ENCODE measurements around the gene UBA1. TPM values are rescaled to one million over a fixed set of nuclear protein-coding genes. Genes with fewer than 3 reads are reported as not detected.
A peak's percentile ranks its signal among the peaks of the same experiment; 100 is the strongest.

Gene UBA1
- polyA plus RNA-seq, 6 donors from 2014 or later = 151 to 190 (median 174) TPM

DNA sequence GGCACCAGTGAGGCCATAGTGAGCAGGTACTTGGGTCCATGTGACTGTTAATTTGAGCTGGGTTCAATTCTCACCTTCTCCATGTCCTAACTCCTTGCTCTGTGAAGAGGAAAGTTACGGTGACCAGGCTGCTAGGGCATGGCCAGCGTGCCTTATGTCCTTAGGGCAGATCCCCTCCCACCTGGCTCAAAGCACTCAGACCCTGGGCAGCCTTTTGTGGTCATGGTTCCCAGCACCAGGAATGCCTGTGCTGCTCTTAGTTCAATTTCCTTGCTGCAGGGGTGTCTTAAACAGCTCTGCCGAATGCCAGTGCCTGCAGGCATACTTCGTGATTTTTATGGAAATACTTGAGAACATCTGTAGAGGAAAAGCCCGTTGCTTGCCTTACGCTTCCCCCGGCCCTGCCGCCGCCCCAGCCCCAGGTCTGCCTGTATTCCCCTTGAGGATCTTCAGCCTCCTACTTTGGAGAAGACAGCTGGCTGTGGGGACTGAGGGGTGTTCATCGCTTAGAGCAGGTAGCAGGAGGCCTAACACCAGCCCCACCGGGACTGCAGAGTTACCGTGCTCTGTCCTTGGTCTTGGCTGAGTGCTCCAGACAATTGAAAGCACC is 21.8 kb downstream of the UBA1 start:
- Mint-ChIP-seq H3K9me3 (no peaks in the 10 kb centered on the region), H3K4me3 (no peak overlapping the region), H3K27me3 (no peaks in the 10 kb centered on the region), H3K27ac (peak overlapping the region in 3 of 6 donors; percentile 20 to 98 (median 78)), H3K4me1 (peaks cover 33 to 43% (median 38%) of the 10 kb centered on the region in 3 donors), H3K36me3 (peaks cover 20 to 51% of the 10 kb centered on the region in 2 donors)
- ATAC-seq (ENCODE audit: low read depth in 2 of 2) (no peak), DNase-seq (no peak)

DNA sequence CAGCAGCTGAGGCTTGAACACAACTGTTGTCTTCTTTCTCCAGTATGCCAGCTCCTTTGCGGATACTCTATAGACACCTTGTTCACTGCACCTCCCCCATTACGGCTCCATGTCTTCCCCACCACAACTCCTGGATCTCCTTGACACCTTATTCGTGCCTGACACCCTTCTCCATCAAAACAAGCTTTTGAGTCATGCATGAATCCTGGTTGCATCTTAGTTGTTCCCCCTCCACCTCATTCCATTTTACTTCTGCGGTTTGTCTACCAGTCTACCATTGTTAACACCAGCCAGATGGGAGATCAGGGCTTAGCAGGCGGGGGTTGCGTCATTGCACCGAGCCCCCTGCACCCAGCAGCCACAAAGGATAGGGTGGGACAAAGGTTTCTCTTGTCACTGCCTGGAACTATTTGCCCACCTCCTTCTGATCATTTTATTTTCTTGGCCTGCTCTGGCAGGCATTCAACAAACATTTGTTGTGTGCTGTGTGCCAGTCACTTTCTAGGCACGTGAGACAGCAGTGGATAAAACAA is 22.8 kb downstream of the UBA1 start:
- Mint-ChIP-seq H3K9me3 (no peaks in the 10 kb centered on the region), H3K27ac (peak overlapping the region; percentile 98 to 99 (median 99)), H3K27me3 (no peaks in the 10 kb centered on the region), H3K4me3 (peak overlapping the region in 7 of 8 donors; percentile 26 to 98 (median 92)), H3K36me3 (peaks cover 16 to 43% of the 10 kb centered on the region in 2 donors), H3K4me1 (peaks cover 39 to 47% (median 42%) of the 10 kb centered on the region in 3 donors)
- ATAC-seq (ENCODE audit: low read depth in 2 of 2) (no peak), DNase-seq (no peak)

DNA sequence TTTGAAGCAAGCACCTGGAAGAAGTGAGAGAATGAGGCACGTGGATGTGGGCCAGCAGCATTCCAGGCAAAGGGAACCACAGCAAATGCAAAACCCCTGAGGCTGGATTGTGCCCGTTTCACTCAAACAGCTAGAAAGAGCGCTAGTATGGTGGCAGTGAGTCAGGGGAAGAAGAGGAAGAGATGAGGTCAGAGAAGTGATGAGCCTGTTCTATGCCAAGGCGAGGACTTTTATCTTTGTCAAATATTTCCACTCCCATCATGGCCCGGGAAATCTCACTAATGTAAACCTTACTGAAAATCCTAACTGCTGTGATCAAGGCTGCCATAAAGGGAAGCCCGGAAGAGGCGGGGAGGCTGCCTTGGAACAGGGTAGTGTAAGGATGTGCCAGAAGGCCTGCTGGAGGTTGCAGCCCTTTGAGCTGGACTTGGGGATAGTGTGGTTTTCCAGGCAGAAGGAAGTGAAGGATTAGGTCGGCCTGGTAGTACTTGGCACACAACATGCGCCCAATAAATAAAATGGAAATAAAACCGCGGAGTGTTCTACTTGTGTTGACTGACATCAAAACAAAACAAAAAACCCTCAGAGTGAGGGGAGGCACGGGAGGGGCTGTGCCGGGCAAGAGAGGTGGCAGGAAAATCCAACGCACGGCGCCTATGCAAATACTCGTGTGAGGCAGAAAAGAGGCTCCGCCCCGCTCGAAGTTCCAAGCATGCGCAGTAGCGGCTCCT is 23.7 kb downstream of the UBA1 start:
- peaks cover 45 to 48% (median 47%) of the 10 kb centered on the region in 3 donors for H3K4me1 Mint-ChIP-seq
- DNase-seq (no peak), ATAC-seq (ENCODE audit: low read depth in 2 of 2) (no peak)

DNA sequence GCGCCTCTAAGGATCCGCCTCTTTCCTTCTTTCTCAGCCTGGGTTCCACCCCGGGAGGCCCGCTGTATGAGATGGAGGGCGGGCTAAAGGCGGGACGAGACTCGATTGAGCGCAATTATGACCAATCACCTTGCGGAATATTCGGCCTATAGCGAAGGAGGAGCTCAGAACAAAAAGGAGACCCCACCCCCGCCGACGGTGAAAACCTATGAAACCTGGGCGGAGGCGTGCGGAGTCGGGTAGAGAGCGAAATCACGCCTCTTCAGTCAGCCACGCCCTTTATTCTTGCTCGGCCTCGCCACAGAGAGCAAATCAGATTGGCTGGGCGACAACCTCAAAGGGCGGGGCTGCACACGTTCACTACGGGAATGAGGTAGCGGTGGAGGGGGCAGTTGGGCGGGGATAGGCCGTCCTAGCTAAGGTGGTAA is 24.2 kb downstream of the UBA1 start:
- Mint-ChIP-seq H3K4me1 (peaks cover 46 to 49% (median 48%) of the 10 kb centered on the region in 3 donors), H3K27me3 (no peaks in the 10 kb centered on the region), H3K9me3 (no peaks in the 10 kb centered on the region), H3K27ac (peak overlapping the region; percentile 98 to 99 (median 99)), H3K36me3 (peaks cover 5 to 29% of the 10 kb centered on the region in 2 donors), H3K4me3 (peak overlapping the region; percentile 91 to 98 (median 94))
- DNase-seq (peak; percentile 98), ATAC-seq (ENCODE audit: low read depth in 2 of 2) (peak; percentile 74 to 76)

More for the DNA sequence above, 23.7 kb downstream of the UBA1 start:
- H3K27ac Mint-ChIP-seq = peak overlapping the region; percentile 98 to 99 (median 99)
- no peaks in the 10 kb centered on the region for H3K27me3 Mint-ChIP-seq
- peaks cover 8 to 35% of the 10 kb centered on the region in 2 donors for H3K36me3 Mint-ChIP-seq
- peak overlapping the region; percentile 91 to 98 (median 94) for H3K4me3 Mint-ChIP-seq
- no peaks in the 10 kb centered on the region for H3K9me3 Mint-ChIP-seq

DNA sequence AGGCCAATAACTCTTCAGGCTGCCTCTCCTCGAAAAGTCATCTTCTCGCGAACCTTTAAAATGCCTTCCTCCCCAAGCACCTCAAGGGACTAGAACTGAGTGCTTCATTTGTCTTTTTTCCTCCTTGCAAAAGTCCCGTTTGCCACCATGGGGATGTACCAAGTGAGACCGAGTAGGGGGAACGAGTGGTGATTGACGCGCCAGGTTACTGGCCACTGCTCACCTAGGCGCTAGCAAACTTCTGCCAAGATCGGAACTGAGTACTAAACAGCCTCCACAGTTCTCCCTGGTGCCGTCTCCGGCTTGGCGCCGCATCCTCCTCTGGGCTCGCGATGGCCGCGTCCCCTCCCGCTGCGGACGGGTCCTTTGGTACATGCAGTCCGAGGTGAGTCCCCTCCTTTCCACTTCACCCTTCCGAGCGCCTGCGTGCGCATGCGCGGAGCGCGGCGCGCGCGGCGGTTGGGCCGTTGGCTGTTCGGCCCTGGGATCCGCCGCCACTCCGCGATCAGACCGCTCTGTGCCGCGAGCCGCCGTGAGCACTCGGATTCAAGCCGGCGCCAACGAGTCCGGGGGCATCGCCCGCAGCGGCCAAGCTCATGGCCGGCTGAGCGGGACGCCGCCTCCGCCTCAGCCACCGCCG is 24.8 kb downstream of the UBA1 start, which contains the start of gene CDK16:
TSS of gene CDK16 (plus strand) at position 402 of the 640 bp plus-strand sequence. CDS start 4,877 bp downstream, outside the sequence.
- peak within 1 kb of the TSS; percentile 98 to 99 (median 99) for H3K27ac Mint-ChIP-seq
- peak within 1 kb of the TSS; percentile 91 to 98 (median 95) for H3K4me3 Mint-ChIP-seq
- H3K9me3 Mint-ChIP-seq = no peaks in the 10 kb centered on the region
- peaks cover 46 to 49% (median 48%) of the 10 kb centered on the region in 3 donors for H3K4me1 Mint-ChIP-seq
- DNase-seq (peak; percentile 90), ATAC-seq (ENCODE audit: low read depth in 2 of 2) (peak; percentile 45 to 46)
- peaks cover 0 to 29% of the 10 kb centered on the region in 2 donors for H3K36me3 Mint-ChIP-seq
- no peaks in the 10 kb centered on the region for H3K27me3 Mint-ChIP-seq

DNA sequence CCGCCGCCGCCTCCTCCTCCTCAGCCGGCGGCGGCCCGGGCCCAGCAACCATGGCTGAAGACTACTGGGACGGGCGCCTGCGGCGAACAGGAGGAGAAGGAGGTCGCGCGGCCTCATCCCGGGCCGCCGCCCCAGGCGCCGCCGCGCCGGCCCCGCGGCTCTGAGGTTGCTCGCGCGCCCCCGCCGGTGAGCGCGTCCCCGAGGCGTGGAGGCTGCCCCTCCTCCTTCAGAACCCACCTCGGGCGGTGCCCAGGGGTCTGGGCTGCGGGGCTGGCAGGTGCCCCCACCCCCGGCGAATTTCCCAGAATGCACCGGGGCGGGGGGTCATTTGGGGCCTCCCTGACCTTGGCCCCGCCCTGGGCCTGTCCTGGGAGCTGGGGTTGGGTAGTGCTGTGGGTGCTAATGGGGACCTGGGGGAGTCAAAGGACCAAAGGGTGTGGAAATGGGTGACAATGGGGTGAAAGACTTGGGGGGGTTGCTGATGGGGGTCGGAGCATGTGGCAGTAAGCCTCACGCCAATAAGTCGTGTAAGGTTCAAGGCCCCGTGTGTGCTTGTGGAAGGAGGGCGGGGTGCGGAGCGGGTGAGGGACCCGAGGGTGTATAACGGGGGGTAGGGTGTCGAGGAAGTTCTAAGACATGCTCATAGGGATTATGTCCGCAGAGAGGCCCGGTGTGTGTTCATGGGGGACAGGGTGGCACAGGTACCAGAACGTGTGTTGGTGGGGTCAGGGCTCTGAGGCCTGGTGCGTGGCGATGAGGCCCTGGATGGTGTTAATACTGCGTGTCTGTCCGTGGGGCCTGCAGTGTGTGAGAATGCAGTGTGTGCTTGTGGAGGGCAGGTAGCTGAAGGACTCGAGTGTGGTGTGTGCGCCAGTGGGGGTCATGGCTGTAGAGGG is 25.5 kb downstream of the UBA1 start:
- DNase-seq (peak; percentile 50), ATAC-seq (ENCODE audit: low read depth in 2 of 2) (no peak)
- no peaks in the 10 kb centered on the region for H3K27me3 Mint-ChIP-seq
- H3K4me1 Mint-ChIP-seq = peaks cover 43 to 53% (median 49%) of the 10 kb centered on the region in 3 donors
- peaks cover 0 to 30% of the 10 kb centered on the region in 2 donors for H3K36me3 Mint-ChIP-seq
- no peaks in the 10 kb centered on the region for H3K9me3 Mint-ChIP-seq
- peak overlapping the region; percentile 91 to 98 (median 95) for H3K4me3 Mint-ChIP-seq
- H3K27ac Mint-ChIP-seq = peak overlapping the region; percentile 84 to 98 (median 93)

DNA sequence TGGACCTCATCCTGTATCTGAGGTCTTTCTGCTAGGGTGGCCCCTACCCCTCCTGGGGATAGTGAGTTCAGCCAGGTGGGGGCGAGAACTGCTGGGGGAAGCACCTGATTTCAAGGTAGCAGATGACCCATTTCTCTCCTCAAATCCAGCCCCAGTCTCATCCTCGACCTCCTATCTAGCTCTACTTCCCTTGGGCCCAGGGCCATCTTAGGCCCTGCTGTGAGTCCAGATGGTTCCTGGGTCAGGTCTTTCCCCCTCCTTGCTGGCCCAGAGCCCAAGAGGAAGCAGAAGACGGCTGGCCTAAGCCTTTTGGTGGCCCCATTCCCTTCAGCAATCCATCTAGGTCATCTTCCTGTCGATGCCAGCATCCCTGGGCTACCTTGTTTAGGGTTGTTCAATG is 28.1 kb downstream of the UBA1 start:
- H3K4me3 Mint-ChIP-seq = peak overlapping the region in 1 of 8 donors; percentile 88

DNA sequence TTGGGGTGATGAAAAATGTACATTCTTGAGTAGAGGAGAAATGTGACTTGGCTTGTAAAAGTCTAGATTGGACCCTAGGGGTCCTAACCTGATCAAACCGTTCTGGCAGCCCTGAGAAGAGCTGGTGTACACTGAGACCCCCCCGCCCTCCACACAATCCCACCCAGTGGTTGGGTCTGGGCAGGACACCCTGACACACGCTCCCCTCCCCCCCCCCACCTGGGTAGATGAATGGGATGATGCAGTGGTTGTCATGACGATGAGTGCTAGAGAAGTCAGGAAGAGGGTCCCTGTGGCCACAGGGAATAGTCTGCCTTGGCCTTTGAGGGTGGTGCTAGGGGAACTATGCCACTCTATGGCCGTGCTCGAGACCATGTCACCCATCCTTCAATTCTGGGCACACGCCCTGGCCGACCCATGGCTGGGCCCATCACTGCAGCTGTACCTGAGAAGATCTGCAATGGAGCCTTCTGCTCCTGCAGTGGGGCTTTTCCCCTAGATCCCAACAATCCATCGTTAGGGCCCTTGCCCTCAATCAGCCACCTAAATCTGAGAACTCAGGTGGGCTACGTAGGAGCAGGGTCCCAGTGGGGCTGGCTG is 29.2 kb downstream of the UBA1 start:
- no peak for DNase-seq
- H3K4me1 Mint-ChIP-seq = peaks cover 30 to 36% (median 33%) of the 10 kb centered on the region in 3 donors
- H3K4me3 Mint-ChIP-seq = no peak overlapping the region
- no peak for ATAC-seq (ENCODE audit: low read depth in 2 of 2)
- peaks cover 17 to 38% of the 10 kb centered on the region in 2 donors for H3K36me3 Mint-ChIP-seq
- no peaks in the 10 kb centered on the region for H3K27me3 Mint-ChIP-seq
- no peaks in the 10 kb centered on the region for H3K9me3 Mint-ChIP-seq
- peak overlapping the region in 1 of 6 donors; percentile 76 for H3K27ac Mint-ChIP-seq

More for the DNA sequence above, 28.1 kb downstream of the UBA1 start:
- ATAC-seq (ENCODE audit: low read depth in 2 of 2) = no peak
- H3K36me3 Mint-ChIP-seq = peaks cover 15 to 38% of the 10 kb centered on the region in 2 donors
- DNase-seq = no peak
- H3K27ac Mint-ChIP-seq = peak overlapping the region in 2 of 6 donors; percentile 0 to 84
- H3K9me3 Mint-ChIP-seq = no peaks in the 10 kb centered on the region
- peaks cover 37 to 47% (median 41%) of the 10 kb centered on the region in 3 donors for H3K4me1 Mint-ChIP-seq
- H3K27me3 Mint-ChIP-seq = no peaks in the 10 kb centered on the region

DNA sequence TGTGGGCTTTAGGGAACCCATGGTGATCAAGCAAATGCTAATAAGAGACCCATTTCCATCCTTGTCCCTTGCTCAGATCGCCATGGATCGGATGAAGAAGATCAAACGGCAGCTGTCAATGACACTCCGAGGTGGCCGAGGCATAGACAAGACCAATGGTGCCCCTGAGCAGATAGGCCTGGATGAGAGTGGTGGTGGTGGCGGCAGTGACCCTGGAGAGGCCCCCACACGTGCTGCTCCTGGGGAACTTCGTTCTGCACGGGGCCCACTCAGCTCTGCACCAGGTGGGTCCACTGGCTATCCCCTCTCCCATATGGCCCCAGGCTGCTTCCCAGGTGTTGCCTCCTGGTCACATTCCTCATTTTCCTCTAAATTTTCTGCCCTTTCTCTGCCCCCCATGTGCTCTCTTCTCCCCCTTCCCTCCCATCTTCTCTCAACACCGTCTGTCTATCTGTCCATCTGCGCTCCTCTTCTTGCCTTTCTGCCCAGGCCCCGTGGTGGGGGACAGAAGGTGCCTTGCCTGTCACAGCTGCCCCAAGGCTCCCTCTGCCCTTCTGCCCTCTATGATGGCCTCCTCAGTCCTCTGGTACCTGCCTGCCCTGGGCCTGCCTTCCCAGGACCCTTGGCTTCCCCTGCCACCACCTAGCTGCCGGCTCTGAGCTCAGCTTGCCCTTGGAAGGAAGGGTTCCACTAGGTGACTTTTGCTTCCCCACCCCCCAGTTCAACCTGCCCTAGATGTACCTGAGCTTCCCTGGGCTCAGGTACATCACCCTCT is 30.0 kb downstream of the UBA1 start:
- DNase-seq (no peak), ATAC-seq (ENCODE audit: low read depth in 2 of 2) (no peak)
- Mint-ChIP-seq H3K36me3 (peaks cover 23 to 46% of the 10 kb centered on the region in 2 donors), H3K9me3 (no peaks in the 10 kb centered on the region), H3K27me3 (no peaks in the 10 kb centered on the region), H3K4me3 (no peak overlapping the region), H3K4me1 (peaks cover 30 to 33% (median 33%) of the 10 kb centered on the region in 3 donors), H3K27ac (no peak overlapping the region)

DNA sequence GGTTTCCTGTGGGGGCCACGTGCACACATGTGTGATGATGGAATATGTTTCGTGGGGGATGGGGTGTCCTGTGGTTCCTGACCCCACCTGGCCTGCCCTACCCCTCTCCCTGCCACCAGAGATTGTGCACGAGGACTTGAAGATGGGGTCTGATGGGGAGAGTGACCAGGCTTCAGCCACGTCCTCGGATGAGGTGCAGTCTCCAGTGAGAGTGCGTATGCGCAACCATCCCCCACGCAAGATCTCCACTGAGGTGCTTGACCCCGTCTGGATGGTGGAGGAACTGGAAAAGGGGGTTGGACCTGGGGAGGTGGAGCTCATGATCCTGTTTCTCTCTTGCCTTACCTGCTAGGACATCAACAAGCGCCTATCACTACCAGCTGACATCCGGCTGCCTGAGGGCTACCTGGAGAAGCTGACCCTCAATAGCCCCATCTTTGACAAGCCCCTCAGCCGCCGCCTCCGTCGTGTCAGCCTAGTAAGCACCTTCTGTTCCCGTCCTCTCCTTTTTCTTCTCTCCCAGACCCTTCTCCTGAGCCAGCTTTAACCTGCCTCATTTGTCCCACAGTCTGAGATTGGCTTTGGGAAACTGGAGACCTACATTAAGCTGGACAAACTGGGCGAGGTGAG is 30.8 kb downstream of the UBA1 start:
- Mint-ChIP-seq H3K4me1 (peaks cover 28 to 30% (median 28%) of the 10 kb centered on the region in 3 donors), H3K9me3 (no peaks in the 10 kb centered on the region), H3K27me3 (no peaks in the 10 kb centered on the region), H3K36me3 (peaks cover 23 to 53% of the 10 kb centered on the region in 2 donors), H3K27ac (no peak overlapping the region), H3K4me3 (no peak overlapping the region)
- DNase-seq (no peak), ATAC-seq (ENCODE audit: low read depth in 2 of 2) (no peak)

DNA sequence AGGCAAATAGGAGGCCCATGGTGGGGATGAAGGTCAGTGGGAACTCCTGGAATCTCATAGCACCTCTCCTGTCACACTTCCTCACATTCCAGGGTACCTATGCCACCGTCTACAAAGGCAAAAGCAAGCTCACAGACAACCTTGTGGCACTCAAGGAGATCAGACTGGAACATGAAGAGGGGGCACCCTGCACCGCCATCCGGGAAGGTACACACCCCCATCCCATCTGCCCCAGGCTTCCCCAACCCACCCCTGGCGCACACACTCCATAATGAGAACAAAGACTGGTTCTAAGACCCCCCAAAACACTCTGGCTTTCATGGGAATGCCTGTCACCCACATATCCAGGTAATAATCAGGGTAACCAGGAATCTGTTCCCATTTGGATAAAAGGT is 31.3 kb downstream of the UBA1 start:
- no peak overlapping the region for H3K27ac Mint-ChIP-seq
- no peak for ATAC-seq (ENCODE audit: low read depth in 2 of 2)
- H3K27me3 Mint-ChIP-seq = no peaks in the 10 kb centered on the region
- H3K4me1 Mint-ChIP-seq = peaks cover 22 to 25% (median 22%) of the 10 kb centered on the region in 3 donors
- H3K4me3 Mint-ChIP-seq = no peak overlapping the region
- no peak for DNase-seq
- no peaks in the 10 kb centered on the region for H3K9me3 Mint-ChIP-seq
- H3K36me3 Mint-ChIP-seq = peaks cover 24 to 57% of the 10 kb centered on the region in 2 donors
